HG03064 (cell line): ENCODE results near the gene TNIP2.

Experiments used
- ATAC-seq: cut with Tn5 transposase; IDR thresholded peaks from one replicate; pipeline ENCODE4 v1.9.1; 2021; ENCODE audit warnings: low read depth; ENCODE audit not compliant: unreplicated experiment

TNIP2 gene

GRCh38 chr4:2794486-2795299 is 38.6 kb upstream of the TNIP2 start:
- ATAC-seq, result no peak

DNA sequence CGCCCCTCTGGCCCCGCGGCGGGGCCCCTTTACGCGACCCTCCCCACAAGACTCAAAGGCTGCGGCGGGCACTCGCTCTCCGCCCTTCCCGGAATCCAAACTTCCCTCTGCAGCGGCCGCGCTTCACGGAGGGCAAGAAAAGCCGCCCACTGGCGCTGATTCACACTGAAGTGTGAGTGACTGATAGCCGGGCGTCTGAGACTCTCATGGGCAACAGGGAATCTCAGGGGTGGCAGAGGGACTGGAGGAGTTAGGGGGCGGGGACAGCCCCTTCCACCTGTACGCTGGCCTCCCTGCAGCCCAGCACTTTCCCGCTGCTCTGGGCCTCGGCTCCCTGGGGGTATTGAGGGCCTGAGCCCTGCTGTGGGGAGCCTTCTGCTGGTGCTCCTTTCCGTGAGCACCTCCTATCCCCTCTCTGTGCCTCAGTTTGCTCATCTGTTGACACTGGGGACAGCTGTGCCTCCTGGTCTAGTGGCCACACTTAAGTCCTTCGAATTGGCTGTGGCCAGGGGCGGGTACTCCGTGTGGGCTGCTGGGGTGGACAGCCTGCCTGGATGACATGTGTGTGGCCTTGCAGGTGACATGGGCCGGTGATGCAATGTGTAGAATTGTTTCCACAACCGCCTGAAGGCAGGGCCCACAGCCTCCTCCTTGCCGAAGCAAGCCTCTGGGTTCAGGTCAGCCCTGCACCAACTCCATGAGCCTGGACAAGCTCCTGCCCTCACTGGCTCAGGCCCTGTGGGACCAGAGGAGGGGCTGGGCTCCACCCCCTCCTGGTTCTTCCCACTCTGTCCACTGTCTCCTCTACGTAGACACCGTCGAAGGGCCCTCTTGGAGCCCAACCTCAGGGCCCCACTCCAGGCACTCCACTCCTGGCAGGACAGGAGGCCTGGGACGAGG is 37.7 kb upstream of the TNIP2 start:
- no peak for ATAC-seq

- no peak for ATAC-seq
Measured at GRCh38 chr4:2792711-2793585, 36.8 kb upstream of the TNIP2 start, which contains the start of gene SH3BP2. Gene SH3BP2, plus strand, starts transcription at chr4:2793085. Its CDS starts 27,533 bp downstream, at chr4:2820618.

GRCh38 chr4:2792396-2792710 is 36.2 kb upstream of the TNIP2 start:
- ATAC-seq, result no peak

DNA sequence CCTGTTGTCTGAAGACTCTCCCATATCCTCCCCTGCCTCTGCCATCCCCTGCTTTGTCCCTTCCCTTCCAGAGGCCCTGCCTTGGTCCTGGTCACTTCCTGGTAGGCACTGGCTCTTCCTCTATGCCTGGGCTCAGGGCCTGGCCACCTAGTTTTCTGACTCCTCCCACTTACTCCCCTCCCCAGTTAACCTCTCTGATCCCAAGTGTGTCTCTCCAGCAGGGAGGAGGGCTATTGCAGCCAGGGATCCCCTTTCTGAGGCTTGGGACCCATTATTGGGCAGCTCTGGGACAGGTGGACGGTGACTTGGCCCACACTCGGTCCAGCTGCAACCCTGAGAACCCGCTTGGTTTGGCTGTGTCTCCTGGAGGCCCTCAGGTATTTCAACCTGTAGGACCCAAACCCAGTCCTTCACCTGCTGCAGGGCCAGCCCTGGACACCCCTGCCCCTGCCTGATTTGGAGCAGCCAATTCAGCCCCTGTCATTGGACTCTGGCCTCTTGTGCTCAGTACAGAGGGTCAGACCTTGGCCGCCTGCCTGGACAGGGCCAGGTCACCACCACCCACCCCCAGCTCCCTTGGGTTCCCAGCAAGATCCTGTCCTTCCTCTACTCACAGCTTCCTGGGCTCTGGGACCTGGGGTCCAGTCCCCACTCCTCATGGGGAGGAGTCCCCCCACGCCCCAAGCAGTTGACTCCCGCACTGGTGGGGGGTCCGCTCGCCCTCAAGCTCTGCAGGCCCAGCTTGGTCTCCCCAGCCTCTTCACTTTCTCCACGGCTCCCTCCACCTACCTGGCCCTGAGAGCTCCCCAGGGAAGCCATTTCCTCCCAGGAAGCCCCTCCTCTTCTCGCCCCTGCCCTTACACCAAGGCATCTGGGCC is 35.6 kb upstream of the TNIP2 start:
- no peak for ATAC-seq

DNA sequence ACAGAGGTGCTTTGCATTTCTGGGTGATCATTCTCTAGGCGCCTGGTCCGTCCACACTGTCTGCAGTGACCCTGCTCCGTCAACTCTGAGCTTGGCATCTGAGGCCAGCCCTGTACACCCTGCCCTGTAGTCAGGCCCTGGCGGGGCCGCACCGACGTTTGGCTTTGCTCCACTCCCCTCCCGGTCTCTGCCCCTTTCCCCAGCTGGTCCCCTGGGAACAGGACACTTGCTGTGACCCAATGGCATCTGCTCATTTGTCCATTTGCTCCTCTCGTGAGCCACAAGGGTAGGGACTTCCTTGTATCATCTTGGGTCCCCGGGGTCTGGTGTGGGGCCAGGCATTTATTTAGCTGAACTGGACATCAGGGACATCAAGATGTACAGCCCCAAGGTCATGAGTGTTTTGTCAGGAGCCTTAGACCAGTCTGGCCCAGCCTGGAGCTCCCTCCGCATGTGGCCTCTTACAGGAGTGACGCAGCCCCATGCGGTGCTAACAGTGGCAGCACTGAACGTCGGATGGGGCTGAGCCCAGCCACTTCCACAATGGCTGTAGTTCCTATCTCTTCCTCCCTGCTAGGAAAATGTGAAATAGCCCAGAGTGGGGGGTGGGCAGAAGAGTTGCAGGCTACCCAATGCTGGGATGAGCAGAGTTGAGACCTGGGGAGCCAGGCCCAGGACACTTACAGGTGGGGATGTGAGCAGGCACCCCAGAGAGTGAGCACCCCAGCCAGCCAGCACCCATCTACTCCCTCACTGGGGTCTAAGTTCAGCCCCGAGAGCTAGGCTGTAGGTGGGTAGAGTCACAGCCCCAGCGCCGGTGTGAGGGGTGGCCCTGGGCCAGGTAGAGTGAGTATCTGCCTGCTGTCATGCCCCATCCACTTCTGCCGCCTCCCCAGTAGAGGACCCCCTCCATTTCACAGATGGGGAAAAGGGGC is 34.7 kb upstream of the TNIP2 start:
- no peak for ATAC-seq

- ATAC-seq, result no peak
Measured at GRCh38 chr4:2789793-2790582, 33.9 kb upstream of the TNIP2 start.

DNA sequence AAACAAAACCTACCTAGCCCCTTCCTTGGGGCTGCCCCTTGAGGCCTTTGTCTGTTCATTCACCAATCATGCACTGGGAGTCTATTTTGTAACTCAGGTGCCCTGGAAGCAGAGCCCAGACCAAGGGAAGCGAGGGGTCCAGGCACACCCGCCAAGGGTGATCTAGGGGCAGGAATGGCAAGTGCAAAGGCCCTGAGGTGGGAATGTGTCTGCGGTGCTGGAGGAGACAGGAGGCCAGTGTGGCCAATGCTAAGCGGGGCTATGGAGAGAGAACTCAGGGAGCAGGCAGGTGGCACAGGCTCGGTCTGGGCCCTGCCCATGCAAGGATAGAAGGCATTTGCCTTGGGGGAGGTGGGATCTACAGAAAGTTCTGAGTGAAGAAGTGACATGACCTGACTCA is 33.2 kb upstream of the TNIP2 start:
- ATAC-seq, result no peak

GRCh38 chr4:2788532-2789103 is 32.5 kb upstream of the TNIP2 start:
- ATAC-seq, result no peak

- no peak for ATAC-seq
Measured at GRCh38 chr4:2788101-2788500, 32.0 kb upstream of the TNIP2 start.

DNA sequence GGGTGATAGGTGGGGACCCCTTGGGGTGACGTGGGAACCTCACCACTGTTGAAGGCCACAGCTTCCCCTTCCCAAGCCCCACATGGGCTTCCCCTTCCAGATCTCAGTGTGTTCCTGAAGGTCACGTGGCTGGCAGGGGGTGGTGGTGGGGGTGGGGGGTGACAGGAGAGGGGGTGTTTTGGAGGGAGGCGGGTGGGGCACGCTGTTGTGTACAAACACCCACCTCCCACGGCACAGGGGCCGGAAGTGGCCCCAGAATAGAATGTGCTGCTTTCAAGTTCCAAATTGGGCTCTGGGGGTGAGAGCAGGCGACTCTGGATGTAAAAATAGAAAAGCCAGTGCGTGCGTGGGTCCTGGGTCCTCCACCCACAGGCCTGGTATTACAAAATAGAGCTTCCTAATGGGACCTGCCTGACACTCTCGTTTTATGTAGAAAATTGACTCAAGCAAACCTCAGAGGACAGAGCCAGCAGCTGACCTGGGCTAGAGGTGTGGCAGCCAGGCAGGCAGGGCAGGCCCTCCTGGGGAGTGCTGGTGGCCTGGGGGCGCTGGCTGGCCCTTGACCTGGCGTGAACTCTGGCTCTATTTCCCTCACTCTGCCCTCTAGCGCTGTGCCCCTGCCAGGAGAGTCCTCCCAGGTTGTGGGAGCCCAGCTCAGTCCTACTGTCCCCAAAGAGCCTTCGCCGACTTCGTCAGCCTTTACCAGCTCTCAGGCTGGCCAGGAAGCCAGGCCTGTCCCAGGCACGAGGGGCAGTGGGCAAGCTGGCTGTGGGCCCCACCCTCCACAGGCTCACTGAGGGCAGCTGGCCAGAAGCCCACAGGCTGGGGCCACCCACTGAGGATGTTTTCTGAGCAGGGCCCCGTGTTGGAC is 31.3 kb upstream of the TNIP2 start:
- ATAC-seq, result peak; percentile 52

- ATAC-seq, result no peak
Measured at GRCh38 chr4:2786794-2787229, 30.7 kb upstream of the TNIP2 start.

DNA sequence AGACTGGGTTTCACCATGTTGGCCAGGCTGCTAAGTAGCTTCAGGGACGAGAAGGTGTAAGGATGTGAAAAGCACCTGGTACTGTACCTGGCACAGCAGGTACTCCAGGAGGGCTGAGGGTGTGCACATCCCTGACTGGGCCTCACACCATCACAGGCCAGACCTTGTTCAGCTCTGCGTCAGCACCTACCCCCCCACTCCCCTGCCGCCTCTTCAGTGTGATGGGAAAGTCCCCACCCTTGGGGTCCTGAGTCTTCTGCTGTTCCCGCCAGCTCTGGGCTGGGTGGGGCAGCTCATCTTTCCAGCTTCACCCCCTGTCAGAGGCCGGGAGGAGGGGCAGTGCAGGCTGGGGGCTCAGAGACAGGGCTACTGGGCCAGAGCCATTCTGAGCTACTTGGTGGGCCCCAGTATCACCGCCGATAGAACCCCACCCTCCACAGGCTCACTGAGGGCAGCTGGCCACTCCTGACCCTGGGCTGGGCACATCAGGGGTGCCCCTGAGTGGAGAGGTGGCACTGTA is 30.1 kb upstream of the TNIP2 start:
- ATAC-seq, result no peak

- no peak for ATAC-seq
Measured at GRCh38 chr4:2785613-2786012, 29.5 kb upstream of the TNIP2 start.

DNA sequence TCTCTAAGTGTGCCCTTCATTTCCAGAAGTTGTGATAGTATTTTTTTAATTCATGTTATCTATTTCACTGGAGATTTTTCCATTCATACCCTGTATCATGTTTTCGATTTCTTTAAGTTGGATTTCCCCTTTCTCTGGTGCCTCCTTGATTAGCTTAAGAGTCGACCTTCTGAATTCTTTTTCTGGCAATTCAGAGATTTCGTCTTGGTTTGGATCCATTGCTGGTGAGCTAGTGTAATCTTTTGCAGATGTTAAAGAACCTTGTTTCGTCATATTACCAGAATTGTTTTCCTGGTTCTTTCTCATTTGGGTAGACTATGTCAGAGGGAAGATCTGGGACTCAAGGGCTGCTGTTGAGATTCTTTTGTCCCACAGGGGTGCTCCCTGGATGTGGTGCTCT is 27.7 kb upstream of the TNIP2 start:
- no peak for ATAC-seq

GRCh38 chr4:2781911-2782310 is 25.8 kb upstream of the TNIP2 start:
- no peak for ATAC-seq
